Smooth muscle cell (in vitro differentiated cells): ENCODE data around the gene ITGA1. TPM values are rescaled to one million over a fixed set of nuclear protein-coding genes. Genes with fewer than 3 reads are reported as not detected.

Experiments
- DNase-seq: peaks from one replicate; lab custom pipeline; 2025; ENCODE audit not compliant: unreplicated experiment; lab: John Stamatoyannopoulos, UW
- H2AFZ ChIP-seq: fragments of 200-600 bp; sonication (generic); 2 replicates; pipeline ENCODE4 v1.6.0; 2016; ENCODE audit warnings: antibody characterized with exemption, low read depth, mild to moderate bottlenecking
- H3F3A ChIP-seq: fragments of 200-600 bp; sonication (generic); 2 replicates; pipeline ENCODE4 v1.6.0; 2017; ENCODE audit warnings: antibody characterized with exemption, low read depth
- H3K27ac ChIP-seq: fragments of 200-600 bp; sonication (generic); 2 replicates; pipeline ENCODE4 v1.5.1; 2016; ENCODE audit warnings: low read depth, mild to moderate bottlenecking
- H3K27me3 ChIP-seq: fragments of 200-600 bp; sonication (generic); 2 replicates; pipeline ENCODE4 v1.6.1; 2016; ENCODE audit warnings: low read depth, mild to moderate bottlenecking
- H3K36me3 ChIP-seq: fragments of 200-600 bp; sonication (generic); 2 replicates; pipeline ENCODE4 v1.5.1; 2016; ENCODE audit warnings: low read depth
- H3K4me1 ChIP-seq: fragments of 200-600 bp; sonication (generic); 2 replicates; pipeline ENCODE4 v1.5.1; 2016; ENCODE audit warnings: low read depth
- H3K4me2 ChIP-seq: fragments of 200-600 bp; sonication (generic); 2 replicates; pipeline ENCODE4 v1.6.0; 2016; ENCODE audit warnings: mild to moderate bottlenecking
- H3K4me3 ChIP-seq: fragments of 200-600 bp; sonication (generic); 2 replicates; pipeline ENCODE4 v1.5.1; 2016; ENCODE audit warnings: mild to moderate bottlenecking
- H3K79me2 ChIP-seq: fragments of 200-600 bp; sonication (generic); 2 replicates; pipeline ENCODE4 v1.6.0; 2016; ENCODE audit warnings: low read depth, mild to moderate bottlenecking
- H3K9ac ChIP-seq: fragments of 200-600 bp; sonication (generic); 2 replicates; pipeline ENCODE4 v1.6.0; 2016; ENCODE audit warnings: low read depth
- H3K9me3 ChIP-seq: fragments of 200-600 bp; sonication (generic); replicated peaks from 2 replicates; pipeline ENCODE4 v1.5.1; 2016; ENCODE audit warnings: low read depth
- H4K20me1 ChIP-seq: fragments of 200-600 bp; sonication (generic); 2 replicates; pipeline ENCODE4 v1.6.0; 2016; ENCODE audit warnings: low read depth
- CTCF ChIP-seq: fragments of 200-600 bp; sonication (generic); IDR thresholded peaks from 2 replicates; pipeline ENCODE4 v1.5.1; 2017; ENCODE audit warnings: borderline replicate concordance, mild to moderate bottlenecking, antibody characterized with exemption; ENCODE audit not compliant: insufficient read depth, poor library complexity, severe bottlenecking
- WGBS: methylation state at CpG from one replicate; pipeline ENCODE4 v1.1.7; 2016; ENCODE audit warnings: low lambda C conversion rate; 5-methylcytosine and 5-hydroxymethylcytosine counted together
- polyA plus RNA-seq: library from polyadenylated mRNA; unstranded; fragments of >200 nt; fragmentation: Nextera tagmentation; extraction: Ambion mirVana; gene quantifications from 2 replicates; pipeline ENCODE4 v1.2.1, GENCODE V29; 2016
- total RNA-seq: library from RNA; depleted of rRNA; stranded (reverse); fragments of >200 nt; gene quantifications from 2 replicates; pipeline ENCODE4 v1.2.3, GENCODE V29; 2014

ITGA1 gene
- total and polyA plus RNA-seq, 2 experiments from 2014 or later: 85.2 to 250 TPM

- H4K20me1 ChIP-seq: no peaks in the 10 kb centered on the region
- no peak overlapping the region for H3K4me3 ChIP-seq
- H3K27ac ChIP-seq: peak overlapping the region; percentile 87
- H3K36me3 ChIP-seq: no peaks in the 10 kb centered on the region
- H3K27me3 ChIP-seq: no peaks in the 10 kb centered on the region
- H3K4me2 ChIP-seq: peak overlapping the region; percentile 97
- peaks cover 20% of the 10 kb centered on the region for H3K4me1 ChIP-seq
- no peak for DNase-seq
- H3K79me2 ChIP-seq: peaks cover 4% of the 10 kb centered on the region
- whole genome bisulfite sequencing: 47% methylated on average over 4 of the region's 4 CpGs
- H3K9ac ChIP-seq: peak overlapping the region; percentile 55
- peaks cover 3% of the 10 kb centered on the region for H3F3A ChIP-seq
- no peaks in the 10 kb centered on the region for H3K9me3 ChIP-seq
- TF ChIP-seq CTCF: no peak
- H2AFZ ChIP-seq: no peak overlapping the region
These were observed 200.1 kb downstream of the ITGA1 start for GRCh38 chr5:52987711-52988331.

GRCh38 chr5:52988335-52989024 lies 200.8 kb downstream of the ITGA1 start:
- Histone ChIP-seq H3K27me3 (no peaks in the 10 kb centered on the region), H2AFZ (peak overlapping the region; percentile 82), H3K9ac (peak overlapping the region; percentile 55), H3K4me2 (peak overlapping the region; percentile 97), H3K79me2 (peaks cover 7% of the 10 kb centered on the region), H3K27ac (peak overlapping the region; percentile 87), H4K20me1 (no peaks in the 10 kb centered on the region), H3K4me3 (peak overlapping the region; percentile 77), H3K9me3 (no peaks in the 10 kb centered on the region), H3K36me3 (no peaks in the 10 kb centered on the region), H3F3A (peaks cover 3% of the 10 kb centered on the region), H3K4me1 (peaks cover 20% of the 10 kb centered on the region)
- WGBS: 14% methylated on average over 15 of the region's 16 CpGs
- TF ChIP-seq CTCF: no peak
- DNase-seq: no peak

GRCh38 chr5:52989025-52989780 lies 201.5 kb downstream of the ITGA1 start, which contains the start of gene ITGA2:
ITGA2 (plus strand) TSS chr5:52989352; CDS start chr5:52989469, 117 bp downstream.
- 1% methylated on average over 49 of the region's 64 CpGs for WGBS
- peak within 1 kb of the TSS; percentile 55 for H3K9ac ChIP-seq
- no peaks in the 10 kb centered on the region for H4K20me1 ChIP-seq
- peak within 1 kb of the TSS; percentile 77 for H3K4me3 ChIP-seq
- peak within 1 kb of the TSS; percentile 87 for H3K27ac ChIP-seq
- peak; percentile 29 for DNase-seq
- H3K9me3 ChIP-seq: no peaks in the 10 kb centered on the region
- H3K36me3 ChIP-seq: no peaks in the 10 kb centered on the region
- no peak for TF ChIP-seq CTCF
- no peaks in the 10 kb centered on the region for H3K27me3 ChIP-seq
- peaks cover 20% of the 10 kb centered on the region for H3K4me1 ChIP-seq
- H2AFZ ChIP-seq: peak within 1 kb of the TSS; percentile 82
- peak within 1 kb of the TSS; percentile 97 for H3K4me2 ChIP-seq
- H3K79me2 ChIP-seq: peaks cover 7% of the 10 kb centered on the region
- H3F3A ChIP-seq: peaks cover 3% of the 10 kb centered on the region
